ENCODE measurements around the gene MRGPRF. TPM values are rescaled to one million over a fixed set of nuclear protein-coding genes. Genes with fewer than 3 reads are reported as not detected.

Gene MRGPRF
- total RNA-seq, 1 experiment from 2014 or later: not detected

DNA sequence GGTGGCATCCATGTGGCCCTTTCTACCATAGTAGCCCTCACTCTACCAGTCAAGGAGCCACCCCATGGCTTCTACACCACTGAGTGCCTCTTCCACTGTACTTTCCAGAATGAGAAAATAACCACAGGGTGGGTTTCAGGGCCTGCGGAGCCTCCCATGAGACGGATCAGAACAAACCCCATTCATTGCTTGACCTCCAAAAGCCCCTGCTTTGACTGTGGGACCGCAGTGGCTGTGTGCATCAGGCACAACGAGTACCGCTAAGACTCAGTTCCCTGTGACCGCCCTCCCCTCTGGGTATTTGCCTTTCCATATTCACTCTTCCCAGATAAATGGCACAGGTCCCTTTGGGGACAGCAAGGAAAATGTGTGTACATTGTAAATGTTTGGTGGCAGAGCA is 11.5 kb upstream of the MRGPRF start:
- intact Hi-C loops (cut with micrococcal nuclease): no loop called here
- ChIA-PET CTCF (no interaction called here), POLR2A (ENCODE audit: unreplicated experiment) (no interaction called here)
- no peaks in the 10 kb centered on the region for H3K27me3 ChIP-seq (ENCODE audit: low read length)
- H3K4me1 ChIP-seq (ENCODE audit: insufficient read depth, low read length): no peaks in the 10 kb centered on the region
- no peak overlapping the region for H3K4me3 ChIP-seq (ENCODE audit: low read length)
- H4K20me1 ChIP-seq (ENCODE audit: low read length): no peaks in the 10 kb centered on the region
- TF ChIP-seq, protein P1, sequence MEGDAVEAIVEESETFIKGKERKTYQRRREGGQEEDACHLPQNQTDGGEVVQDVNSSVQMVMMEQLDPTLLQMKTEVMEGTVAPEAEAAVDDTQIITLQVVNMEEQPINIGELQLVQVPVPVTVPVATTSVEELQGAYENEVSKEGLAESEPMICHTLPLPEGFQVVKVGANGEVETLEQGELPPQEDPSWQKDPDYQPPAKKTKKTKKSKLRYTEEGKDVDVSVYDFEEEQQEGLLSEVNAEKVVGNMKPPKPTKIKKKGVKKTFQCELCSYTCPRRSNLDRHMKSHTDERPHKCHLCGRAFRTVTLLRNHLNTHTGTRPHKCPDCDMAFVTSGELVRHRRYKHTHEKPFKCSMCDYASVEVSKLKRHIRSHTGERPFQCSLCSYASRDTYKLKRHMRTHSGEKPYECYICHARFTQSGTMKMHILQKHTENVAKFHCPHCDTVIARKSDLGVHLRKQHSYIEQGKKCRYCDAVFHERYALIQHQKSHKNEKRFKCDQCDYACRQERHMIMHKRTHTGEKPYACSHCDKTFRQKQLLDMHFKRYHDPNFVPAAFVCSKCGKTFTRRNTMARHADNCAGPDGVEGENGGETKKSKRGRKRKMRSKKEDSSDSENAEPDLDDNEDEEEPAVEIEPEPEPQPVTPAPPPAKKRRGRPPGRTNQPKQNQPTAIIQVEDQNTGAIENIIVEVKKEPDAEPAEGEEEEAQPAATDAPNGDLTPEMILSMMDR (conservative IDR thresholded peaks at IDR 0.05; ENCODE audit: low read depth, low read length): no peak
- TF ChIP-seq EZH2phosphoT487 (IDR thresholded peaks at IDR 0.05; ENCODE audit: borderline replicate concordance, low read length) (no peak), EZH2 (IDR thresholded peaks at IDR 0.05; ENCODE audit: low read length, unreplicated experiment) (no peak)
- H3K79me2 ChIP-seq (ENCODE audit: low read length): no peaks in the 10 kb centered on the region
- BruUV-seq (replicated peaks): no TSS peak
- H3K4me2 ChIP-seq (ENCODE audit: low read length): no peak overlapping the region
- no peak overlapping the region for H2AFZ ChIP-seq (ENCODE audit: low read length)
- DNase-seq: no peak
- no peaks in the 10 kb centered on the region for H3K9me3 ChIP-seq (ENCODE audit: low read length)
- H3K9ac ChIP-seq (ENCODE audit: low read length): no peak overlapping the region
- no peaks in the 10 kb centered on the region for H3F3A ChIP-seq (ENCODE audit: low read length, unreplicated experiment)
- no peak for ATAC-seq
- no peaks in the 10 kb centered on the region for H3K36me3 ChIP-seq (ENCODE audit: low read depth, low read length)
- H3K27ac ChIP-seq (ENCODE audit: low read length): no peak overlapping the region
- no peaks in the 10 kb centered on the region for H3K9me2 ChIP-seq (replicated peaks; ENCODE audit: low read length)

DNA sequence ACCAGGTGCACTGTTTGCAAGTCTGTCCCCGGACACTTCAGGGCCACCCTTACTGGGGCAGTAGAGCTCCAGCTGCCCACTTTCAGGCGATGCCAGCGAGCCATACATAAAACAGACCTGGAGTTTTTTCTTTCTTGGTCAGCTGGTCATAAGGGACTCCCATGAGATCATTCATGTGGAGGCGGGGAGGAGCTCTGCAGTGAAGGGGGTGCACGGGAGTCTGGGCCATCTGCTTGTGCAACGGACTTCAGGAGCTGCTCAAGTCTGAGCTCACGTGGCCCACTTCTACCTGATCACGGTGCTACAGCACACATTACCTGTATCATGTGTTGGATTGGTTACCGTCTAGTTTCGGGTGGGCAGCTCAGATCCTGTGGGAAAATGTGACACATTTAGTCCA is 9.2 kb upstream of the MRGPRF start:
- no peaks in the 10 kb centered on the region for H4K20me1 ChIP-seq (ENCODE audit: low read length)
- CTCF ChIA-PET: no interaction called here
- no peaks in the 10 kb centered on the region for H3K9me3 ChIP-seq (ENCODE audit: low read length)
- TF ChIP-seq, protein P1 (conservative IDR thresholded peaks at IDR 0.05; ENCODE audit: low read depth, low read length): no peak
- TF ChIP-seq EZH2phosphoT487 (IDR thresholded peaks at IDR 0.05; ENCODE audit: borderline replicate concordance, low read length) (no peak), EZH2 (IDR thresholded peaks at IDR 0.05; ENCODE audit: low read length, unreplicated experiment) (no peak)
- no peaks in the 10 kb centered on the region for H3K36me3 ChIP-seq (ENCODE audit: low read depth, low read length)
- no peak for ATAC-seq
- H2AFZ ChIP-seq (ENCODE audit: low read length): no peak overlapping the region
- no peak overlapping the region for H3K4me3 ChIP-seq (ENCODE audit: low read length)
- H3K9me2 ChIP-seq (replicated peaks; ENCODE audit: low read length): no peaks in the 10 kb centered on the region
- H3K9ac ChIP-seq (ENCODE audit: low read length): no peak overlapping the region
- no peak overlapping the region for H3K4me2 ChIP-seq (ENCODE audit: low read length)
- no TSS peak for BruUV-seq (replicated peaks)
- H3K79me2 ChIP-seq (ENCODE audit: low read length): no peaks in the 10 kb centered on the region
- no peak overlapping the region for H3K27ac ChIP-seq (ENCODE audit: low read length)
- DNase-seq: no peak
- no peaks in the 10 kb centered on the region for H3K27me3 ChIP-seq (ENCODE audit: low read length)
- POLR2A ChIA-PET (ENCODE audit: unreplicated experiment): no interaction called here
- intact Hi-C loops (cut with micrococcal nuclease): no loop called here
- no peaks in the 10 kb centered on the region for H3F3A ChIP-seq (ENCODE audit: low read length, unreplicated experiment)
- H3K4me1 ChIP-seq (ENCODE audit: insufficient read depth, low read length): no peaks in the 10 kb centered on the region

DNA sequence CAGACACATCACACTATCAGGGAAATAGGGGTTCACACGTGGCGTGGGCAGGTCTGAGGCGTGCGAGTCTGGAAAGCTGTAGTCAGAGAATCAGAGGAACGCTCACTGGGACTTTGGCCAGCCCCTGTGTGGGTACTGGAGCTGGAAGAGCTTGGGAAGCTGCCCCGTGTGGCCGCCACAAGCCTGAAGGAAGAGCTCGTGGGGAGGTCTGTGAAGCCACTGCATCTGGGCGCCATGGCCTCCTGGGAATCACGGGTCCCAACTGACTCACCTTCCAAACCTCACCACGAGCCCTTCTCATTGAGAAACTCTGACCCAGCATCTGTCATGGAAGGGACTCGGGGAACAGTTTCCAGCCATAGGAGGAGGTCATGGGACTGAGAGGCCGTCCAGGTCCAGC is 5.9 kb upstream of the MRGPRF start:
- DNase-seq: no peak
- no peaks in the 10 kb centered on the region for H3K4me1 ChIP-seq (ENCODE audit: insufficient read depth, low read length)
- no peaks in the 10 kb centered on the region for H3K9me2 ChIP-seq (replicated peaks; ENCODE audit: low read length)
- no peaks in the 10 kb centered on the region for H3K27me3 ChIP-seq (ENCODE audit: low read length)
- H2AFZ ChIP-seq (ENCODE audit: low read length): no peak overlapping the region
- H3K4me2 ChIP-seq (ENCODE audit: low read length): no peak overlapping the region
- TF ChIP-seq EZH2phosphoT487 (IDR thresholded peaks at IDR 0.05; ENCODE audit: borderline replicate concordance, low read length) (no peak), EZH2 (IDR thresholded peaks at IDR 0.05; ENCODE audit: low read length, unreplicated experiment) (no peak)
- TF ChIP-seq, protein P1 (conservative IDR thresholded peaks at IDR 0.05; ENCODE audit: low read depth, low read length): no peak
- no peak overlapping the region for H3K4me3 ChIP-seq (ENCODE audit: low read length)
- H3K9me3 ChIP-seq (ENCODE audit: low read length): no peaks in the 10 kb centered on the region
- ChIA-PET POLR2A (ENCODE audit: unreplicated experiment) (interaction anchor here (0.8 kb wide), 1 partner anchor 169 kb away, joined by 5 read pairs; no protein-coding TSS in a partner anchor), CTCF (no interaction called here)
- H4K20me1 ChIP-seq (ENCODE audit: low read length): no peaks in the 10 kb centered on the region
- no peak for ATAC-seq
- H3K9ac ChIP-seq (ENCODE audit: low read length): no peak overlapping the region
- H3F3A ChIP-seq (ENCODE audit: low read length, unreplicated experiment): no peaks in the 10 kb centered on the region
- no peaks in the 10 kb centered on the region for H3K36me3 ChIP-seq (ENCODE audit: low read depth, low read length)
- intact Hi-C loops (cut with micrococcal nuclease): no loop called here
- BruUV-seq (replicated peaks): no TSS peak
- H3K79me2 ChIP-seq (ENCODE audit: low read length): no peaks in the 10 kb centered on the region
- no peak overlapping the region for H3K27ac ChIP-seq (ENCODE audit: low read length)
